ENCODE measurements around the gene CACNA2D3.

The CACNA2D3 gene

GRCh38 chr3:54217828-54218227, 95.5 kb downstream of the CACNA2D3 start:
- no peaks in the 10 kb centered on the region for H3K36me3 ChIP-seq (ENCODE audit: insufficient read depth, low read length)
- H3K9ac ChIP-seq (ENCODE audit: insufficient read length), result no peak overlapping the region
- no peak for DNase-seq (ENCODE audit: low read depth, low spot score)
- H3K9me3 ChIP-seq (ENCODE audit: low read depth, low read length), result no peaks in the 10 kb centered on the region
- H3K27ac ChIP-seq, result no peak overlapping the region
- TF ChIP-seq EZH2 (IDR thresholded peaks at IDR 0.05), result no peak
- TF ChIP-seq POLR2AphosphoS5 (IDR thresholded peaks at IDR 0.05; ENCODE audit: borderline replicate concordance, low read depth, low read length), result no peak
- TF ChIP-seq FOXP2 (optimal IDR thresholded peaks at IDR 0.05; ENCODE audit: control extremely low read depth, extremely low read length, insufficient read depth), result no peak
- H3K4me3 ChIP-seq, result no peak overlapping the region

DNA sequence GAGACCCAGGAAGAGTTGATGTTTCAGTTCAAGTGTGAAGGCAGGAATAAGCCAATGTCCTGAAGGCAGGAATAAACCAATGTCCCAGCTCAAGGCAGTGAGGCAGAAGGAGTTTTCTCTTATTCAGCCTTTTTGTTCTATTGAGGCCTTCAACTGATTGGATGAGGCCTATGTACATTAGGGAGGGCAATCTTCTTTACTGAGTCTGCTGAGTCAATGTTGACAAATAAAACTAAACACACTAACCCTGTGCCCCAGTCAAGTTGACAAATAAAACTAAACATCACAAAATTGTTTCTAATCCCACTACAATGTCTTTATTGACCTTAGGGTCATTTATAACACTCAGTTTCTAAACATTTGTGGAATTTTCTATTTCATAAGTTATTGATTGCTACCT, 100.0 kb downstream of the CACNA2D3 start:
- no peak for TF ChIP-seq FOXP2 (optimal IDR thresholded peaks at IDR 0.05; ENCODE audit: control extremely low read depth, extremely low read length, insufficient read depth)
- no peak for TF ChIP-seq EZH2 (IDR thresholded peaks at IDR 0.05)
- no peak for TF ChIP-seq POLR2AphosphoS5 (IDR thresholded peaks at IDR 0.05; ENCODE audit: borderline replicate concordance, low read depth, low read length)
- H3K9me3 ChIP-seq (ENCODE audit: low read depth, low read length), result no peaks in the 10 kb centered on the region
- H3K27ac ChIP-seq, result no peak overlapping the region
- DNase-seq (ENCODE audit: low read depth, low spot score), result no peak
- H3K9ac ChIP-seq (ENCODE audit: insufficient read length), result no peak overlapping the region
- no peaks in the 10 kb centered on the region for H3K36me3 ChIP-seq (ENCODE audit: insufficient read depth, low read length)
- H3K4me3 ChIP-seq, result no peak overlapping the region

- Histone ChIP-seq H3K4me3 (no peak overlapping the region), H3K27ac (no peak overlapping the region), H3K36me3 (ENCODE audit: insufficient read depth, low read length) (no peaks in the 10 kb centered on the region), H3K9me3 (ENCODE audit: low read depth, low read length) (no peaks in the 10 kb centered on the region), H3K9ac (ENCODE audit: insufficient read length) (no peak overlapping the region)
- TF ChIP-seq EZH2 (IDR thresholded peaks at IDR 0.05), result no peak
- no peak for TF ChIP-seq FOXP2 (optimal IDR thresholded peaks at IDR 0.05; ENCODE audit: control extremely low read depth, extremely low read length, insufficient read depth)
- TF ChIP-seq POLR2AphosphoS5 (IDR thresholded peaks at IDR 0.05; ENCODE audit: borderline replicate concordance, low read depth, low read length), result no peak
- DNase-seq (ENCODE audit: low read depth, low spot score), result no peak
Observed at GRCh38 chr3:54223063-54223462, 100.7 kb downstream of the CACNA2D3 start.

DNA sequence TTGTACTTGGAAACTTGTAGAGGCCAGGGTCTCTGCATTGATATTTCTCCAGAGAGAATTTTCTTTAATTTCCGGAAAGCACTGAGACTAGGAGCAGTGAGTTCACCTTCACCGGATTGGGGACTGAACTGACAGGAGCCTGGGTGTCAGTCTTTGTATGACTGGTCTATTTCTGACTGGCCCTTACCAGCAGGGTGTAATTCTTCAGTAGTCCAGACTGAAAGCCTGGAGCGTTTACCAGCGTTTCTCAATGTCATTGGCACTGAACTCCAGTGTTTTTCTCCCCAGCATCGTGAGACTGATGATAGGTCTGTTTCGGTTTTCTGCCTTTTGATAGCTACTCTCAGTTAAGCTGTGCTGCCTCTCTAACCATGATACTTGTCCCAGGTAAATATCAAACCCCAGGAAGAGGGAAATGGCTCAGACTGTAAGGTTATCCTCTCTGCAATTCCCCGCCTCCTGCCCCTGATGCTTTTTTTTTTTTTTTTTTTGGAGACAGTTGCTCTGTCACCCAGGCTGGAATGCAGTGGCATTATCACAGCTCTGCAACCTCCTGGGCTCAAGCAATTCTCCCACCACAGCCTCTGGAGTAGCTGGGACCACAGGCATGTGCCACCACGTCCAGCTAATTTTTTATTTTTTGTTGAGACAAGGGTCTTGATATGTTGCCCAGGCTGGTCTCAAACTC, 103.6 kb downstream of the CACNA2D3 start:
- H3K36me3 ChIP-seq (ENCODE audit: insufficient read depth, low read length), result no peaks in the 10 kb centered on the region
- H3K9me3 ChIP-seq (ENCODE audit: low read depth, low read length), result no peaks in the 10 kb centered on the region
- H3K4me3 ChIP-seq, result no peak overlapping the region
- no peak overlapping the region for H3K27ac ChIP-seq
- H3K9ac ChIP-seq (ENCODE audit: insufficient read length), result no peak overlapping the region
- DNase-seq (ENCODE audit: low read depth, low spot score), result no peak
- TF ChIP-seq FOXP2 (optimal IDR thresholded peaks at IDR 0.05; ENCODE audit: control extremely low read depth, extremely low read length, insufficient read depth) (no peak), POLR2AphosphoS5 (IDR thresholded peaks at IDR 0.05; ENCODE audit: borderline replicate concordance, low read depth, low read length) (no peak), EZH2 (IDR thresholded peaks at IDR 0.05) (no peak)

DNA sequence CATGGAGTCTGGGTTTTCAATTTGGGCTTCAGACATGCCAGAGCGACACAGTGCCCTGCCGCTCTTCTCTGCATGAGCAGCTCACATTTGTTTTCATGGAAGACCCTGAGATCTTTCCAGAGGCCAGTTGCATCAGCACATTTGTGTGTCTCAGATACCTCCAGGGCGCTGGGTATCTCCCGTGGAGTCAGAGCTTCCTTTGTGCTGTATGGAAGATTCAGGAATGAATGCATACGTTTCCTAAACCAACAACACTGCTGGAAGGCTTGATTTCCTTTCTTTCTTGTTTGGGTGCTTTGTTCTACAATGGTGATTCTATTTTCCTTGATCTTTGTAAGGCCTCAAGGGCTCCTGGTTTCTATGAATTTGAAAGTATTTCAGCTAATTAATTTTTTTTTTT, 106.5 kb downstream of the CACNA2D3 start:
- Histone ChIP-seq H3K36me3 (ENCODE audit: insufficient read depth, low read length) (no peaks in the 10 kb centered on the region), H3K9me3 (ENCODE audit: low read depth, low read length) (no peaks in the 10 kb centered on the region), H3K9ac (ENCODE audit: insufficient read length) (no peak overlapping the region), H3K27ac (no peak overlapping the region), H3K4me3 (no peak overlapping the region)
- TF ChIP-seq POLR2AphosphoS5 (IDR thresholded peaks at IDR 0.05; ENCODE audit: borderline replicate concordance, low read depth, low read length) (no peak), EZH2 (IDR thresholded peaks at IDR 0.05) (no peak), FOXP2 (optimal IDR thresholded peaks at IDR 0.05; ENCODE audit: control extremely low read depth, extremely low read length, insufficient read depth) (no peak)
- DNase-seq (ENCODE audit: low read depth, low spot score), result no peak

GRCh38 chr3:54232618-54233017, 110.3 kb downstream of the CACNA2D3 start:
- Histone ChIP-seq H3K27ac (no peak overlapping the region), H3K9me3 (ENCODE audit: low read depth, low read length) (no peaks in the 10 kb centered on the region), H3K4me3 (no peak overlapping the region), H3K9ac (ENCODE audit: insufficient read length) (no peak overlapping the region), H3K36me3 (ENCODE audit: insufficient read depth, low read length) (no peaks in the 10 kb centered on the region)
- TF ChIP-seq POLR2AphosphoS5 (IDR thresholded peaks at IDR 0.05; ENCODE audit: borderline replicate concordance, low read depth, low read length) (no peak), FOXP2 (optimal IDR thresholded peaks at IDR 0.05; ENCODE audit: control extremely low read depth, extremely low read length, insufficient read depth) (no peak), EZH2 (IDR thresholded peaks at IDR 0.05) (no peak)
- DNase-seq (ENCODE audit: low read depth, low spot score), result no peak

- Histone ChIP-seq H3K9ac (ENCODE audit: insufficient read length) (no peak overlapping the region), H3K9me3 (ENCODE audit: low read depth, low read length) (no peaks in the 10 kb centered on the region), H3K4me3 (no peak overlapping the region), H3K36me3 (ENCODE audit: insufficient read depth, low read length) (no peaks in the 10 kb centered on the region), H3K27ac (no peak overlapping the region)
- DNase-seq (ENCODE audit: low read depth, low spot score), result no peak
- no peak for TF ChIP-seq POLR2AphosphoS5 (IDR thresholded peaks at IDR 0.05; ENCODE audit: borderline replicate concordance, low read depth, low read length)
- no peak for TF ChIP-seq EZH2 (IDR thresholded peaks at IDR 0.05)
- no peak for TF ChIP-seq FOXP2 (optimal IDR thresholded peaks at IDR 0.05; ENCODE audit: control extremely low read depth, extremely low read length, insufficient read depth)
Observed at GRCh38 chr3:54235998-54236397, 113.6 kb downstream of the CACNA2D3 start.

DNA sequence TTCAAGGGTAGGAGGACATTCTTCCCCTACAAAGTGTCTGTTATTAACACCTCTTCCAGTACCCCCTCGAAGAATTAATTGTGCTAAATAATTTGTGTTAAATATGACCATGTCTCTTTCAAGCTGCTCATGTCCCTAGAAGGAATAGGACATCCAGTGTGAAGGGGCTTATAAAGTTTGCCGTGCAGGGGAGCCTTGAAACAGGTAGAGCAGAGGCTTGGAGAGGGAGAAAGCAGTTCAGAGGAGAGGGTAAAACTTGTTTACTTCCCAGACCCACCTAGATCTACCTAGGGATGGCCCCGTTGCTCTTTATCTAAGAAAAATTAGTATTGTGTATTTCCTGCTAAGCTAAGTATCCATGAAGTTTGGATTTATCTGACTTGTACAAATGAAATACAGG, 114.8 kb downstream of the CACNA2D3 start:
- no peak for TF ChIP-seq FOXP2 (optimal IDR thresholded peaks at IDR 0.05; ENCODE audit: control extremely low read depth, extremely low read length, insufficient read depth)
- DNase-seq (ENCODE audit: low read depth, low spot score), result no peak
- Histone ChIP-seq H3K36me3 (ENCODE audit: insufficient read depth, low read length) (no peaks in the 10 kb centered on the region), H3K27ac (no peak overlapping the region), H3K9me3 (ENCODE audit: low read depth, low read length) (no peaks in the 10 kb centered on the region), H3K9ac (ENCODE audit: insufficient read length) (no peak overlapping the region), H3K4me3 (no peak overlapping the region)
